GM19468 (cell line): ENCODE data around the gene ZNRD2.

Source experiments
- ATAC-seq: cut with Tn5 transposase; IDR thresholded peaks from one replicate; pipeline ENCODE4 v1.9.1; 2021; ENCODE audit warnings: mild to moderate bottlenecking, moderate library complexity, moderate number of reproducible peaks; ENCODE audit not compliant: unreplicated experiment; ENCODE audit errors: extremely low read depth

Gene ZNRD2

DNA sequence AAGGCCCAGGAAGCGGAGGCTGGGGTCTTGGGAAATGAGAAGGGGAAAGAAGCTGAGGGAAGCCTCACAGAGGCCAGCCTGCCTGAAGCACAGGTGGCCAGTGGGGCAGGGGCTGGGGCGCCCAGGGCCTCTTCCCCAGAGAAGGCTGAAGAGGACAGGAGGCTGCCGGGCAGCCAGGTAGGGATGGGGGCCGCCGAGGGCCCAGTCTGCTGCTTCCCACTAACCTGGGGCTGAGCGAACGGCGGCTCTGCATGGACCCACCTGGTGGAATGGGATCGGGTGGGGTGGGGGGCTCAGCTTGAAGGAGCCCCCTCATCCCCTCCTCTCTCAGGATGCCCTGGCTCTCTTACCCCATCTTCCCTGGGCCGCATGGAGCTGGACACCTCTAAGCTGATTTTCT lies 13.3 kb downstream of the ZNRD2 start:
- no peak for ATAC-seq

DNA sequence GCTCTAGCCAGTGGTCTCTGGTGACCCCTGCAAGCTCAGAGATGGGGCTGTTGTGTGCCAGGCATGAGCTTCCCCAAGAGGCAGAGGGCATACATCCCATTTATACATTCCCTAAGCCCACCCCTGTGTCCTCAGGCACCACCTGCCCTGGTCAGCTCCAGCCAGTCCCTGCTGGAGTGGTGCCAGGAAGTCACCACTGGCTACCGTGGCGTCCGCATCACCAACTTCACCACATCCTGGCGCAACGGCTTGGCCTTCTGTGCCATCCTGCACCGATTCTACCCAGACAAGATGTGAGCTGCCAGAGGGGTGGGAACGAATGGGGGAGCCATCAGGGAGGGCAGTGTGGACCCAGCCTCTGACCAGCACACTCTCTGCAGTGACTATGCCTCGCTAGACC lies 13.8 kb downstream of the ZNRD2 start:
- no peak for ATAC-seq

GRCh38 chr11:65584723-65585171 lies 14.5 kb downstream of the ZNRD2 start:
- no peak for ATAC-seq

- ATAC-seq, result no peak
These were observed 15.3 kb downstream of the ZNRD2 start for GRCh38 chr11:65585396-65586246.

DNA sequence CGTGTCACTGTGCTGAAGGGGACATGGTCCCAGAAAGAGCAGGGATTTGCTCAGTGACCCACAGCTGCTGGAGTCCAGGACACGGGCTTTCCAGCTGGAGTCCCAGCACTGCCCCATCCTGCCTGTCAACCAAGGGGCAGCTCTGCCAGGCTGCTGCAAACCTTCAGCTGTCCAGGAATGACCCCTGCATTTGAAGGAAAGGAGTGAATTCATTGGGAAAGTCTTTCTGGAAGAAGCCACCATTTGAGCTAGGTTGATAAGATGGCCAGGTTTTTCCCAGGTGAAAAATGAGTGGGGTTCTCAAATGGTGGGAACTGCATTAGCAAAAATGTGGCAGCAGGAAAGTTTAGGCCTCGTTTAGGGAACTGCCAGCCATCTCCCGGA lies 16.0 kb downstream of the ZNRD2 start:
- no peak for ATAC-seq

- no peak for ATAC-seq
These were observed 16.4 kb downstream of the ZNRD2 start for GRCh38 chr11:65586676-65587075.

- ATAC-seq, result peak; percentile 36
These were observed 18.1 kb downstream of the ZNRD2 start for GRCh38 chr11:65588199-65589054.

DNA sequence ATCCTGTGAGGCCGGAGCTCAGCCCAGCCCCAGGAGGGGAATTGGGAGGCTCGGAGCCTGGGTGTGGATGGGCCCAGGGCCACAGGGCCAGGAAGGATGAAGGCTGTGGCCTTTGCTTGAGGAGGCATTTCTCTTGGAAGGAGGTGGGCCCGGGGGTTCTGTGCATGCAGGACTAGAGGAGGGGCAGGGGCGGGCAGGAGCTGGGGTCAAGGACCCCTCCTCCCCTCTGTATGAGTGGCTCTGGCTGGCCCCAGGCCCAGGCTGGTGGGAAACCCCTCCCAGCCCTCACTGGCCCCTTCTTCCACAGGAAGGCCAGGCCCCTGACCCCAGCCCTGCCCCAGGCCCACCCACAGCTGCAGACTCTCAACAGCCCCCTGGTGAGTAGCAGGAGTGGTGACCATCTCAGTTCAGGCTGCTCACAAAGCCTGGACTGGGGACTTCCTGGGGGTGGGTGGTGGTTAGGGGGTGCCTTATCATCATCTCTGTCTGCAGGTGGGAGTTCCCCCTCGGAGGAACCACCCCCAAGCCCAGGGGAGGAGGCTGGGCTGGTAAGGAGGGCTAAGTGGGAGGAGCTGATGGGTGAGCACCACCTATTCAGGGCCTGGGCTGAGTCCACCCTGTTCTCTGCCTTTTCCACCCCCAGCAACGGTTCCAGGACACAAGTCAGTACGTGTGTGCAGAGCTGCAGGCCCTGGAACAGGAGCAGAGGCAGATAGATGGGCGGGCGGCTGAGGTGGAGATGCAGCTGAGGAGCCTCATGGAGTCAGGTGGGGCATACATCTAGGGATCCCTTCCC lies 19.4 kb downstream of the ZNRD2 start:
- ATAC-seq, result no peak

GRCh38 chr11:65590240-65590738 lies 20.0 kb downstream of the ZNRD2 start:
- no peak for ATAC-seq

- no peak for ATAC-seq
These were observed 21.9 kb downstream of the ZNRD2 start for GRCh38 chr11:65591939-65592857.

- no peak for ATAC-seq
These were observed 22.7 kb downstream of the ZNRD2 start for GRCh38 chr11:65592858-65593517.

- ATAC-seq, result no peak
These were observed 23.5 kb downstream of the ZNRD2 start for GRCh38 chr11:65593518-65594414.

DNA sequence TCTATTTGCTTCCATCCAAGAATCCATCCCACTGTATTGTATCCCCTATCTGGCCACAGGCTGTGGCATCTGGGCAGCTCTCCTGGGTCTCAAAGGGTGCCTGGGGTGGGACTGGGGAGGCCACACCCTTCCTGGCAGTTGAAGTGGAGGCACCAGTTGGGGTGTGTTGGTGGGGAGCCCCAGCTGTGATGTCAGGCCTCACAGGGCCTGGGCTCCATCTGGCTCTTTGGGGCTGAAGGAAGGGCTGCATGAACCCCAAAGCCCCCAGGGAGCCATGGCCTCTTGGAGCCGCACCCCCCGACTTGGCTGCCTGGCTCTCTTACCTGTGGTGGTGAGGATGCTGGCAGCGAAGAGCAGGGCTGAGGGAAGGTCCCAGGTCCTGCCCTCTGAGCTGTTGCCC lies 24.9 kb downstream of the ZNRD2 start:
- no peak for ATAC-seq

DNA sequence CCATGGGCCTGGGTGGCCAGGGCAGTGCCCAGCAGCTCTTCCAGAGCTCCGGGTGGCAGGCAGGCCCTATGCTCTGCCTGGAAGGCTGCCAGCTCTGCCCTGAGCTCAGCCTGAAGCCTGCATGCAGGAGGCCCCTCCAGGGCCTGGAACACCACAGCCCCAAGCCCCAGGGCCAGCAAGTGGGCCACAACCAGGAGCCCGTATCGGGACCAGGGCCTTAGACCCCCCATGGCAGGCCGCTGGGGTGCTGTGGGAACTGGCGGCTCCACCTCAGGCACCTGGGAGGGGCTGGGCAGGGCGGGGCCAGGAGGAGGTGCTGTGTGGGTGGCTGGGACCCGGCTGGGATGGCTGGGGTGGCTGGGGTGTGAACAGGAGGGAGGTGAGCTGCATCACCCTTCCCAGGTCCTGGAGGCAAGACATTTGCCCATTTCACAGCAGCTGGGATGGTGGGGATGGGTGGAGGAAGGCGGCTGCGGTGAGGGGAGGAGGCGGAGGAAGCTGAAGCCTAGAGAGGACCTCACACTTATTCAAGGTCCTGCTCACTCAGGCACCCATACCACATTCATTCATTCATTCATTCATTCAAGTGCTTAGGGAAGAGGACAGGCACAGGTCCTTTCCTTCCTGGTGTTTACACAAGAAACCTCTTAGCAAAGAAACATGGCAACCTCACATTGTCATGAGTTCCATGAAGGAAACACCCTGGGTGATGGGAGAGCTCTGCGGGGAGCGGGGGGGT lies 25.4 kb downstream of the ZNRD2 start, which contains the start of gene KCNK7:
Gene KCNK7, minus strand, starts transcription at position 258 of the 739 bp plus-strand sequence. Its CDS starts 28 bp downstream, at position 230.
- ATAC-seq, result no peak

DNA sequence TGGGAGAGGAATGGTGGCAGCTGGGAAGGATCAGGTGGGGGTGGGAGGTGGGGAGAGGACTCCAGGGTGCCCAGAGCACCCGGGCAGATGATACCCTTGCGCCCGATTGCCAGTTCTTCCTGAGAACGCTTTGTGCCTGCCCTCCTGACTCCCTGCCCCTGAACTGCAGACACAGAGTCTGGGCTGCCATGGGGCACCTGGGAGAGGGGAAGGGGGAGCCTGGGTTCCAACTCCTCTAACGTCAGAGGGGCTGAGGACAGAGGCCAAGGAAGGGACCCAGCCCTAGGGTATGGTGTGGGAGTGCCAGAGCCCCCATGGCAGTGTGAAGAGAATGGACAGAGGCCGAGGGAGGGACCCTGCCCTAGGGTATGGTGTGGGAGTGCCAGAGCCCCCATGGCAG lies 26.2 kb downstream of the ZNRD2 start:
- ATAC-seq, result no peak

DNA sequence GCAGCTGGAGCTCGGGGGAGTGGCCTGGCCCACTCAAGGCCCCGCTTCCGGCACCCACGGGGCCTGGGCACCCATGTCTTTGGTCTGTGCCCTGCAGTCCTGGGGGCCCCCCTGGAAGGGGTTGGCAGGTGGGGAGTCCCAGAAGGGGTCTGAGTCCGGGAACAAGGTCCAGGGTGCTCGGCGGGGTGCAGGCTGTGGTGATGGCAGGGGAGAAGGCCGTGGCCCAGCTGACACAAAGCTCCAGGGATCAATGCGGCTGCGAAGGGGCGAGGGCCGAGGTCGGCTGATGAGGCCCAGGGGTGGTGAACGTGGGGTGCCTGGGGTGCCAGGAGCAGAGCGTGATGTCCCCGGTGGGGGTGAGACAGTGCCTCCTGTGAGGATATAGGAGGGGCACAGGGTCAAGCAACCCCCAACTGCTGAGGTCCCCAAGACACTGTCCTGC lies 28.0 kb downstream of the ZNRD2 start:
- ATAC-seq, result no peak
